ENCODE results near the gene NRXN2.

NRXN2 gene

GRCh38 chr11:64746486-64746885, 23.5 kb upstream of the NRXN2 start:
- H3K4me3 ChIP-seq (ENCODE audit: low read length), result no peak overlapping the region; the same call in 1 of the 2 replicates
- no peak for DNase-seq (ENCODE audit: low read depth, low spot score)

GRCh38 chr11:64745521-64746328, 22.7 kb upstream of the NRXN2 start:
- H3K4me3 ChIP-seq (ENCODE audit: low read length), result peak overlapping the region; percentile 76
- DNase-seq (ENCODE audit: low read depth, low spot score), result peak; percentile 77

GRCh38 chr11:64745189-64745520, 22.2 kb upstream of the NRXN2 start:
- DNase-seq (ENCODE audit: low read depth, low spot score), result peak; percentile 79
- peak overlapping the region; percentile 76 for H3K4me3 ChIP-seq (ENCODE audit: low read length)

- no peak for DNase-seq (ENCODE audit: low read depth, low spot score)
- H3K4me3 ChIP-seq (ENCODE audit: low read length), result peak overlapping the region; percentile 76
These were observed 21.7 kb upstream of the NRXN2 start for GRCh38 chr11:64744544-64745188.

GRCh38 chr11:64743591-64744543, 20.9 kb upstream of the NRXN2 start, which contains the start of gene RASGRP2:
Gene RASGRP2, minus strand, starts transcription at chr11:64744142. Its CDS starts 1,276 bp downstream, at chr11:64742866.
- DNase-seq (ENCODE audit: low read depth, low spot score), result peak; percentile 62

GRCh38 chr11:64742889-64743590, 20.0 kb upstream of the NRXN2 start:
- no peak for DNase-seq (ENCODE audit: low read depth, low spot score)
- peak overlapping the region; percentile 76 for H3K4me3 ChIP-seq (ENCODE audit: low read length)

More at GRCh38 chr11:64743591-64744543, 20.9 kb upstream of the NRXN2 start, which contains the start of gene RASGRP2:
- H3K4me3 ChIP-seq (ENCODE audit: low read length), result peak within 1 kb of the TSS; percentile 76

GRCh38 chr11:64742087-64742888, 19.3 kb upstream of the NRXN2 start:
- no peak for DNase-seq (ENCODE audit: low read depth, low spot score)
- no peak overlapping the region for H3K4me3 ChIP-seq (ENCODE audit: low read length)

GRCh38 chr11:64741375-64742086, 18.5 kb upstream of the NRXN2 start:
- no peak for DNase-seq (ENCODE audit: low read depth, low spot score)
- no peak overlapping the region for H3K4me3 ChIP-seq (ENCODE audit: low read length)

GRCh38 chr11:64739871-64740270, 16.9 kb upstream of the NRXN2 start:
- DNase-seq (ENCODE audit: low read depth, low spot score), result no peak
- no peak overlapping the region for H3K4me3 ChIP-seq (ENCODE audit: low read length)

GRCh38 chr11:64736654-64737053, 13.7 kb upstream of the NRXN2 start:
- H3K4me3 ChIP-seq (ENCODE audit: low read length), result no peak overlapping the region
- DNase-seq (ENCODE audit: low read depth, low spot score), result no peak

- no peak overlapping the region for H3K4me3 ChIP-seq (ENCODE audit: low read length)
- DNase-seq (ENCODE audit: low read depth, low spot score), result no peak
These were observed 12.8 kb upstream of the NRXN2 start for GRCh38 chr11:64735725-64736259.

GRCh38 chr11:64734811-64735724, 12.1 kb upstream of the NRXN2 start:
- DNase-seq (ENCODE audit: low read depth, low spot score), result no peak
- no peak overlapping the region for H3K4me3 ChIP-seq (ENCODE audit: low read length)

GRCh38 chr11:64731601-64732000, 8.6 kb upstream of the NRXN2 start:
- DNase-seq (ENCODE audit: low read depth, low spot score), result no peak

GRCh38 chr11:64729851-64730382, 6.9 kb upstream of the NRXN2 start:
- DNase-seq (ENCODE audit: low read depth, low spot score), result no peak
- H3K4me3 ChIP-seq (ENCODE audit: low read length), result no peak overlapping the region

More at GRCh38 chr11:64731601-64732000, 8.6 kb upstream of the NRXN2 start:
- H3K4me3 ChIP-seq (ENCODE audit: low read length), result no peak overlapping the region

- no peak for DNase-seq (ENCODE audit: low read depth, low spot score)
- no peak overlapping the region for H3K4me3 ChIP-seq (ENCODE audit: low read length)
These were observed 5.9 kb upstream of the NRXN2 start for GRCh38 chr11:64728757-64729365.

Measured in Jurkat, Clone E6-1 (cell line).